NCI-H1930 (cell line): ENCODE data around the gene CAMK2N2.

Experiments
- DNase-seq, 2 experiments: peaks; one replicate each; lab custom pipeline; 2025; lab: John Stamatoyannopoulos, UW

Gene CAMK2N2

DNA sequence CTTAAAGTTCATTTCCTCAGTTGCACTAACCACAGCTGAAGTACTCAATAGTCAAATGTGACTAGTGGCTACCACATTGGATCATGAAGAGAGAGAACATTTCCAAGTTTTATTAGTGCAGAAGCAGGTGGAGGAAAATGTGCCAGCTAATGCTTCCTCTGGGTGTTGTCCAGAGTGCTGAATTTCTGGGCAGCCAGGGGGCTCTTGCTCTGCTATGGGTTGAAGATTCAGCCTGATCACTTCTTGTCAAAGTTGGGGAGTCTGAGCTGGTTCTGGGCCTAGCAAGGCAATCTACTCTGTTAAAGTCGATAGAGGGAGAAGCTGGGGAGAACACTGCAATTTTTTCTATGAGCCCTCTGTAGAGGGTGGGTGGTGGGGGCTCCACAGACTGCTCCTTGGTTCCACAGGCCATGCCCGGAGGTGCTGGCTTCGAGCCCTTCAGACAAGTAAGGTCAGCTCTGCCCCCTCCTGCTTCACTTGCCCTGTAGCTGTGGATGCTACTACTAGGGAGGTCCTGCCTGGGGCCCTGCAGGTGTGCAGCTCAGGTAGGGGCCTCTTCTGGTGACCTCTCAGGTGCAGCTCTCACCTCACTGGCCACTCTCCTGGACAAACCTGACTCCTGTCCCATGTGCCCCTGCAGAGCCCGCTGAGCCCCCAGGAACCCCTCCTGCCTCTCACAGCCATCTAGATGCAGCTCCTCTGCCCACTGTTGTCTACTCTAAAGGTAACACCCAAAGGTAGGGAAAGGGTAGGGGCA, 20.8 kb downstream of the CAMK2N2 start:
- DNase-seq, result no peak

DNA sequence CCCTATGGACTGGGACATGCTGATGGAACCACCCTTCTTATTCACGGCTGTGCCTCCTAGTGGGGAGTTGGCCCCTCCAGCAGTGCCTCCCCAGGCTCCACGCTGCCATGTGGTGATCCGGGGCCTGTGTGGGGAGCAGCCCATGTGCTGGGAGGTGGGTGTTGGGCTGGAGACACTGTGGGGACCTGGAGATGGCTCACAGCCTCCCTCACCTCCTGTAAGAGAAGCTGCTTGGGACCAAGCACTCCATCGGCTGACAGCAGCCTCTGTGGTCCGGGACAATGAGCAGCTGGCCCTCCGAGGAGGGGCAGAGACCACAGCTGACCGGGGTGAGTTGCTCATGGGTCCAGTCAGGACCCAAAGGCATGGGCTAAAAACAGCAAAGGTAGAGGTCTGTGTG, 21.6 kb downstream of the CAMK2N2 start:
- no peak for DNase-seq

DNA sequence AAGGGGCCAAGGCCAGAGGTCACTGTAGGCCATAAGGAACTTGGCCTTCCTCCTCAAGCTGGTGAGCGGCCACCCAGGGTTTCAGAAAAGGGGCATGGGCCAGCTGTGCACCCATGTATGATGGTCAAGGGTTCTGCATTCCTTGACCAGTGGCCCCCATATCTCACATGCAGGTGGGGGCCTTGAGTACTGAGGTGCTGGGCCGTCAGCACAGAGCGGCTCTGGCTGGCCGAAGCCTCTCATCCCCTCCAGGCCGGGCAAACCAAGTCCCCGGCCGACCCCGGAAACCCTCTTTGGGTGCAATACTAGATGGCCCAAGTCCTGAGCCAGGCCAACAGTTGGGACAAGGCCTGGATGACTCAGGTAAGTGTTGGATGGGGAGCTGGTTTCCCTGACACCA, 22.1 kb downstream of the CAMK2N2 start:
- DNase-seq, result no peak

DNA sequence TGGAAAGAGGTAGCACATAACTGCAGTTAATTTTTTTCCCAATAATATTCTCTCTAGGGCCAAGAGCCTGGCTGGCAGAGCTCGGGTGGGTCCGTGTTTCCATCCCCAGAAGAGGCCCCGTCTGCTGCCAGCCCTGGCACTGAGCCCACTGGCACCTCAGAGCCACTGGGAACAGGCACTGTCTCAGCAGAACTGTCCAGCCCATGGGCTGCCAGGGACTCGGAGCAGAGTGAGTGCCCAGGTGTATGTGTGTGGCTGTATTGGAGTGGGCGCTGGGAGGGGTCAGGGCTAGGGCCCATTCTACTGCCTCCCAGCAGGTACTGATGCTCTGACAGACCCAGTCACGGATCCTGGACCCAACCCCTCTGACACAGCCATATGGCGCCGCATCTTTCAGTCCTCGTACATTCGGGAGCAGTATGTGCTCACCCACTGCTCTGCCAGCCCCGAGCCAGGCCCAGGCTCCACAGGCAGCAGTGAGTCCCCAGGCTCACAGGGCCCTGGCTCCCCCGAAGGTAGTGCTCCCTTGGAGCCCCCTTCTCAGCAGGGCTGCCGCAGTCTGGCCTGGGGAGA, 23.0 kb downstream of the CAMK2N2 start:
- DNase-seq, result no peak

DNA sequence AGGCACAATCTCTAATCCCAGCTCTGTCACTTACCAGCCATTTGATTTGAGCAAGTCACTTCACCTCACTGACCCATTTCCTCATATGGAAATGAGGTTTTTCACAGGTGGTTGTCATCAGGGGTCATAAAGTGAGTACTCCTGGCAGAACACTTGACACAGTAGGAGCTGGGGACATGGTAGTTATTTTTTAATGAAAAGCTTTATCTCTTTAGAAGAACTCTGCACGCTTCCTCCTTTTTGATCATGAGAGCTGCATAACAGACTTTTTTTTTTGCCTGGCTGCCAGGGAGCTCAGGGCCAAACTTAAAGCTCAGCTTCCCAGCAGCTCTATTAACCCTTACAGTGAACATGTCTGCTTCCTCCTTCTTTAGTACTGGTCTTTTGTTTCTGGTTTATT, 23.5 kb downstream of the CAMK2N2 start:
- no peak for DNase-seq

DNA sequence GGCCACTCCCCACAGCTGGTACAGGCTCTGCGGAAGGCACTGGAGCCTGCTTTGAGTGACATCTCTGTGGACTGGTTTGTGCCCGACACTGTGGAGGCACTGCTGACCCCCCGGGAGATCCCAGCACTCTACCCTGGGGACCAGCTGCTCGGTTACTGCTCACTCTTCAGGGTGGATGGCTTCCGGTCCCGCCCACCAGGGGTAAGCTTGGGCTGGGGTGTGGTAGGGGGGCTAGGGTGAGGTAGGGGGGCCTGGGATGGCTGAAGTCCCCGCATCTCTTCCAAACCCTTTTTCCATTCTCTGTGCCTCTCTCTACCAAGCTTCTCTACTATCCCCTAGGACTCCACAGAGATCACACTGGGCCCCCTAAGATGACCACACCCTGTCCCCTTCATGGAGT, 24.1 kb downstream of the CAMK2N2 start:
- DNase-seq, result no peak

DNA sequence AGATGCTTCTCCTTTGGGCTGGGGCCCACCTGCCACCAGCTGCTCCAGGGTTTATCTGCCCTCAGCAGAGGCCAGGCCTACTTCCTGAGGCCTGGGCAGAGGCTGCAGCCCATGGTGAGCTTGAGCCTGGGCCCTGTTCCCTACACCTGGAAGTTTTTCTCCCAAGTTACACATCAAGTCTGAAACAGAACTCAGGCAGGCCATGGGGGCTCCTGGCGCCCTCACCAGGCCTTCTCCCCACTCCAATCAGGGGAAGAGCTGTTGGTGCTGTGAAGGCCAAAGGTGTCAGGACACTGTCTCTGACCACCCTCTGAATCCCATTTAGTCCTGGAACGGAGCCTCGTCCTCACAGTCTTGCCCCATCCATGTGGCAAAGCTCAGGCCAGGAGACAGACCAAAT, 24.7 kb downstream of the CAMK2N2 start:
- DNase-seq, result no peak

DNA sequence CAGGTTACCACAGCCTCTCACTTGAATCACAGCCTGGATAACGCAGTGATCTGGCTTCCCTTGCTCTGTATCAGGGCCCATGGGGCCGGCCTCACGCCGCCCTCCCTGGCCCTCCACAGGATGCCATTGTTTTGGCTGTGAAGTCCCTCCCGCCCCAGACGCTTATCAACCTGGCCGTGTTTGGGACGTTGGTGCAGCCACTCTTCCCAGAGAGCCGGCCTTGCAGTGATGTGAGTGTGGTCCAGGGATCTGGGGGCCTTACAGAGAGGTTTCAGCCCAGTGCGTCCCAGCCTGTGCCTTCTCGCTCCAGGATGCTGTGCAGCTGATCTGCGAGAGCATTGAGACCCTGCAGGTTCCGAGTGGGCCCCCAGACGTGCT, 25.3 kb downstream of the CAMK2N2 start:
- DNase-seq, result no peak

DNA sequence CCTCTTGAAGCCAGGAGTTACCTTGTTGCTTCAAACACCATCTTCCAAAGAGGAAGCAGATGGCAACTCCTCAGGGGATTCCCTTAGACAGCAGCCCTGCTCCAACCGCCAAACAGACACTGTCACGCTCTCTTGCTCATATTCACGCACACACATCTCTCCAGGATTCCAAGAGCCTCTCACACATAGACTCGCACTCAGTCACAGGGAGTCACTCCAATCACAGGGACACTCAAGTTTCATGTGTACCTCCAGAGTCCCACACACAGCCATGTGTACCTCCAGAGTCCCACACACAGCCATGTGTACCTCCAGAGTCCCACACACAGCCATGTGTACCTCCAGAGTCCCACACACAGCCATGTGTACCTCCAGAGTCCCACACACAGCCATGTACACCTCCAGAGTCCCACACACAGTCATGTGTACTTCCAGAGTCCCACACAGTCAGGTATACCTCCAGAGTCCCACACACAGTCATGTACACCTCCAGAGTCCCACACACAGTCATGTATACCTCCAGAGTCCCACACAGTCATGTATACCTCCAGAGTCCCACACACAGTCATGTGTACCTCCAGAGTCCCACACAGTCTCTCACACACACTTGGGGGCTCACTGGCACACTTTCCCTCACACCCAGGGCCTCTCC, 25.8 kb downstream of the CAMK2N2 start:
- no peak for DNase-seq

DNA sequence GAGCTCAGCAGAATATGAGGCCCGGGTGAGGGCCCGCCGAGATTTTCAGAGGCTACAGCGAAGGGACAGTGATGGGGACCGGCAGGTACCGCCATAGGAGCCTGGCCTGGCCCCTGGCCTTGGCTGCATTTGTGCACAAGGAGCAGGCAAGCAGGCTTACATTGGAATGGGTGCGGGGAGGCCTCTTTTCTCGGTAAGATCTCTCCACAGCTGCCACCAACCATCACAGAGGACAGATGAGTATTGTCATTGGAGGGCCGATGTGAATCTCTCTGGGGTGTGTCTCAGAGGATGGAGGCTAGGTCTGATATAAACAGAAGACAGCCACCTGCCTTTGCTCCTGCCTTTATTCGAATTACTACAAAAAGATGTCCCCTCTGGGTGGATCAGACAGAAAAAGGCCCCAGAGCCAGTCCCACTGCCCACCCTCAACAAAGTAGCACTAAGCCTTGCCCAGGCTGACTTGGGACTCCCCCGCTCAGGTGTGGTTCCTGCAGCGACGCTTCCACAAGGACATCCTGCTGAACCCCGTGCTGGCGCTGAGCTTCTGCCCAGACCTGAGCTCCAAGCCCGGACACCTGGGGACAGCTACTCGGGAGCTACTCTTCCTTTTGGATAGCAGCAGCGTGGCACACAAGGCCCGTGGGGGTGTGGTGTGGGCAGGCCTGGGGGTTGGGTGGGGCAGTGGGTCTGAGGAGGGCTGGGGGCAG, 26.5 kb downstream of the CAMK2N2 start:
- no peak for DNase-seq

DNA sequence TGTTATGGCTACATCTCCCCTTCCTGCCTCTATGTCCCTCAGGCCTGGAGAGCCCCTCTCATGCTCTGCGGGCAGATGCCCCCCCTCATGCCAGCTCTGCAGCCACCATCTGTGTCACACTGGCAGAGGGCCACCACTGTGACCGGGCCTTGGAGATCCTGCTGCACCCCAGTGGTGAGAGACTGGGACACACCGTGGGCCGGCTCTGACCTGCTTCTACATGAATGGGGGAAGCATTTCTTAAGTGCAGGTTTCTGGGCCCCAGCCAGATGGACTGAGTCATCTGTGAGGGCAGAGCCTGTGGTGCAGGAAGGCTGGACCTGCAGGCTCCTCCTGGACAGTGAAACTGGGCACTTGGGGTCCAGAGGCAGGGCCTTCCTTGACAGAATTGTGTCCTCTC, 27.1 kb downstream of the CAMK2N2 start:
- DNase-seq, result no peak

DNA sequence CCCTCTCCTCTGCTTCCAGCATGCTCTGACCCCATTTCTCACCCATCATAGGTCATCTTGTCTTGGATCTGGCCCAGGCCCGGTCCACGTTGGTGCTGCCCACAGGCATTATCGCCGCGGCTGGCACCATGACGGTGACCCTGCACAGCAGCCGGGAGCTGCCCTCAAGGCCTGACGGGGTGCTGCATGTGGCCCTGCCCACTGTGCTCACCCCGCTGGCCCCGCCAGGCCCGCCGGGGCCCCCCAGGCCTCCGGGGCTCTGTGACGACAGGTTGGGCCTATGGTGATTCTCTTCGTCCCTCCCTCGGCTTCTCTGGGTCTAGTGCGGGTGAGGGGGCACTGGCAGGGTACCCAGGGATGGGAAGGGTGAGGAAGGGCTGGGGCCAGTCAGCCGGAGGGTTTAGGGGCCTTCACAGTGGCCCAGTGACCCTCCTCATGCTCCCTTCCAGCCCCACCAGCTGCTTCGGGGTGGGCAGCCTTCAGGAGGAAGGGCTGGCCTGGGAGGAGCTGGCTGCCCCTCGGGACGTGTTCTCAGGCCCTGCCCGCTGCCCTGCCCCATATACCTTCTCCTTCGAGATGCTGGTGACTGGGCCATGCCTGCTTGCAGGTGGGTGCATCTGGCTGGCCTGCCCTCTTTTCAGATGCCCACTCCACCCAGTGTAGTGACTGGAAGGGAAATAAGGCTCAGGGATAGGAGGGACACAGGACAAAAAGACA, 28.1 kb downstream of the CAMK2N2 start:
- no peak for DNase-seq

DNA sequence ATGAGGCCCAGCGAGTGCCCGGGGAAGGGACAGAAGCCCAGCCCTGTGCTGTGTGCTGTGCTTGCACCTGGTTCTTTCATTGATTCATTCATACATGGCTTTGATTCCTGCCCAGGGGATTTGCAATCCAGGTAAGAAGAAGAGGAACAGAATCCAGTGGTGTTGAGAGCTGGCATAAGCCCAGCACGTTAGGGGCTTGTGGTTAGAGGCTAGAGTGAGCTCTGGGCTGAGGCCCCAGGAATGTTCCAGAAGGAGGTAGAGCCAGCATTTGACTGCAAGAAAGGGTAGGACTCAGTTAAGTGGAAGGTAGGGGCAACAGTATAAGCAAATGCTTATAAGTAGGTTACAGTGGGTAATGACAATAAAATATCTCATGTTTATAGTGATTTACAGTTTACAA, 29.7 kb downstream of the CAMK2N2 start:
- DNase-seq, result no peak

DNA sequence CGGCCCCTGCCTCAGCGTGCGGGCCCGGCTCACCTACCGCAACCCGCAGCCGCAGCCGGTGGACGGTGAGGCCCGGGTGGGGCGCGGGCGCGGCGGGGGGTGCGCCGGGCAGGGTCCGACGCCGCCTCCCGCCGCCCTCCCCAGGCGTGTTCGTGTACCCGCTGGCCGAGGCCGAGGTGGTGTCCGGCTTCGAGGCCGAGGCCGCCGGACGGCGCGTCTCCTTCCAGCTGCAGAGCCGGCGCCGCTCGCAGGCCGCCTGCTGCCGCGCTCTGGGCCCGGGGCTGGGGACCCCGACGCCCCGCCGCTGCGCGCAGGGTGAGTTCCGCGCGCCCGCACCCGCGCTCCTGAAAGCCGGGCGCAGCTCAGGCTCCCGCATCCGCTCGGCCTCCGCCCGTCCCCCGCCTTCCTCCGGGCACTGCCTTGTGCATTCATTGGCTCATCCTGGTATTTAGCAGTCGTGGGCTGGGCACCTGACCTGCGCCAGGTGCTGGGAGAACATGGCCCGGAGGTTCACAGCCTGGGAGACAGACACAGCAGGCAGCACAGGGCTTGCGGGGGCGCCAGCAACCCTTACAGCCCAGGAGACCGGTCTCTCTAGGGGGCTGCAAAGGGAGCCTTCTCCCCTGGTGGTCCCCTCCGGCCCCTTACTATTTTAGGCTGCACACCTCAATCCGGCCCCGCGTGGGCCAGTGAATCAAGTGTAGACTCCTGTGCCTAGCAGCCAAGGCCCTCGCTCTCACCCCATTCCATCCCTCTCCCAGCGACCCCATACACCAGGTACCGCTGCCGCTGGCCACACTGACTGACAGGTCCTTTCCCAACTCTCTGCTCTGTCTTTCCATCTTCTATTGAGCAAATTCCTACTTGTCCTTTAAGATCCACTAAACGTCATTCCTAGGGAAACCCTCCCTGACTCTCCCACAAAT, 30.5 kb downstream of the CAMK2N2 start:
- no peak for DNase-seq

DNA sequence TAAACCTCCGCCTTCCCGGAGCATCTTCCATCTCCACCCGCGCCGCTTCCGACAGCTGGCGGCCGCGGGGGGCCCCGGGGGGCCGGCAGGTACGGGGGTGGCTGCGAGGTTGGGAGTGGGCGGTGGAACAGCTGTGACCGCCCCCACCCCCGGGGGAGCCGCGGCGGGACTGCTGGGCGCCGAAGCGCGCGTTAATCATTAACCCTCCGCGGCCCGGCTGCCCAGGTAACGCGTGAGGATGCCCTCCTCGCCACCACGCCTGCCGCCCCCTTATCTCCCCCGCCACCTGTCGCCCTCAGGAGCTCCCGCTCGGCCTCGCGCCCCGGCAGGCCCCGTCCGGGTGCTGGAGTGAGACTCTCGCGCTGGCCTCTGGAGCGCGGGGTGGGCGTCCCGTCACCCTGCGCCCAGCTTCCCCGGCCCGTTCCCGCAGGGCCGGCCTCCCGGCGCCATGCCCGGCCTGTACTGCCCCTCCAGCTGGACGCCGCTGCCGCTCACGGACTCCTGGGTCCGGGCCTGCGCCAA, 31.2 kb downstream of the CAMK2N2 start:
- DNase-seq, result no peak

DNA sequence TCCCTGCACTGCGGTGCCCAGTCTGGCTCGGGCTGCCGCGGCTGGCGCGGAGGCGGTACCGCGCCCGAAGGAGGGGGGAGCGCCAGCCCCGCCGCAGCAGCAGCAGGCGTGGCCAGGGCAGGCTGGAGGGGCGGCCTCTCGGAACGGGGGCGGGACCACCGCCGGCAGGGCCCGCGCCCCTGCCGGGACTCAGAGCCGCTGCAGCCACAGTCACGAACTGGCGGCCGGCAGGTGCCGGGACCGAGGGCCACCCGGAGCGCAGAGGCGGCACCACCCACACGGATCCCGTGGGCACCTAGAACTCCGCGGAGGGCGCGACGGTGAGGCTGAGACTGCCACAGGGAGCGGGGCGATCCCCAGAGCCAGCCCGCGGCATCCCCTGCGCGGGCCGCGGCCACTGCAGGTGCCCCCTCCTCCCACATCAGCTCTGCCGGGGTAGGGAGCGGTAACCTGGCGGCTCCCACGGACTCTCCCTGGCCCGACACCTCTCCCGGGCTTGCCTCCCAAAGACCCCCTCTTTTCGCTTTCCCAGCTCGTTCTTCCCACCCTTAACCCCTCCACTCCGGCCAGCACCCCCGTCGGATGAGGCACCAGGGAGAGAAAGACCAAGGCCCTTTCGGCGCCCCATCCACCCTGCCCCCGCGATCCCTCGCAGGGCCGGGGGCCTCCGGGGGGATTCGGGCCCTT, 31.8 kb downstream of the CAMK2N2 start, which contains the start of gene VWA5B2:
Gene VWA5B2 (plus strand): TSS at position 192 of the 687 bp plus-strand sequence. CDS start 944 bp downstream, outside the sequence.
- peak; percentile 63 to 78 for DNase-seq

DNA sequence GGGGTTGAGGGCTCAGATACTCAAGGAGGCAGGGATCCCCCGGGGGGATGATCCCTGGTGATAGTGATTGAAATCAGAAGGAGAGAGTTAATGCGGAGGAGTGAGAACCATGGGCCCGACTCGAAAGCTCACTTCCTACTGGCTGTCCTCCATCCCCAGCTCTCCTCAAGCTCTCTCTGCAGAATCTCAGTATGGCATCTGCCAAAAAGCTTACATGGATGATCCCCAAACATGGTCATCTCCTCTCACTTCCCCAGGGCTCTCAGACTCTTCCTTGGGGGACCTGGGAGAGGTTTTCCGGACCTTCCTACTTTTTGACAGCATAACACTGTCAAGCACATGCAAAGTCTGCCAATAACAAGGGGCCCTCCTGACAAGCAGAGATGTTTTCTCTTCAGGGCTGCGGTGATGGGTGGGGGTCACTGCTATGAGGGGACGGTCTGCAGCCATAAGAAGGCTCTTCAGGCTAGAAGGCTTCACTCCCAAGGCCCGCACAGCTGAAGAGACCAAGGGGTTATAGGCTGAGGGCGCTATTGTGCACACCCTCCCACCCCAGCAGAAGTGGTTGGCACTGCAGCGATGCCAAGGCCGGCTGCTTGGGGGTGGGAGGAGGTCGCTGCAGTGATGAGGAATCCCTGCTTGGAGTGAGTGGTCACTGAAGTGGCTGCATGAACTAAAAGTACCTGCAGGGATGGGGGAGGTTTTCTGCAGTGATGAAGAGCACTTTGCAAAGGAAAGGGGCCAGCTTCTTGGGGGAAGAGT, 32.8 kb downstream of the CAMK2N2 start:
- DNase-seq, result no peak

DNA sequence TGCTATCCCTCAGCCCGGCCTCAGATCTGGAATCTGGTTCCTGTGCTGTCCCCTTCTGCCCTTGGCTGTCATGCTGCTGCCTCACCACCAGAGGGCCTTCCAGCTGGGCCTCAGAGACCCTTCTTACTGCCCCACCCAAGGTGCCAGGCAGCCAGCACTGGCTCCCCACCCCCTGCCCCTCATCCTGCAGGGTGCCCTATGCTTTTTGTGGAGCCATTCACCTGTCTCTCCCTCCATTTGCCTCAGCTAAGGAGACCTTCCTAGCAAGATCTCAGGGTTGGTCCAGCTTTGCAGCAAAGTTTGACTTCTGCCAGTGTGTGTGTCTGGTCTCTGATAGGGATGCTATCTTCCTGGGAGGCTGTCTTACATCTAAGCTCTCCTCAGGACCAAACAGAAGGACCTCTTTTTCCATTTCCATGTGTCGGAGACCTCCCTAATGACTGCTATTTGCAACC, 33.8 kb downstream of the CAMK2N2 start:
- DNase-seq, result no peak

DNA sequence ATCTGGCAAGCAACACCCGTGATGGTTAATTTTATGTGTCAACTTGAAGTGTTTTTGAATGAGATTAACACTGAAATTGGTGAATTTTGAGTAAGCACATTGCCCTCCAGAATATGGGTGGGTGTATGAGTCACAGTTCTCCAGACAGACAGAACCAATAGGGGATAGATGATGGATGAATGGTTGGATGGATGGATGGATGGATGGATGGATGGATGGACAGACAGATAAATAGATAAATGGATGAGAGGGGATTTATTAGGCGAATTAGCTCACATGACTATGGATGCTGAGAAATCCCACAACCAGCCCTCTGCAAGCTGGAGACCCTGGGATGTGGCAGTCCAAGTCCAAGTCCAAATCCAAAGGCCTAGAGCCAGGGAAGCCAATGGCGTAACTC, 37.4 kb downstream of the CAMK2N2 start:
- no peak for DNase-seq
